ENCODE measurements around the gene CNOT11.
"Not testable (repeated sequence)": the region's sequence is repeated elsewhere in the genome, so short reads cannot be mapped to it uniquely, and the experiment has no call there.

Gene CNOT11

DNA sequence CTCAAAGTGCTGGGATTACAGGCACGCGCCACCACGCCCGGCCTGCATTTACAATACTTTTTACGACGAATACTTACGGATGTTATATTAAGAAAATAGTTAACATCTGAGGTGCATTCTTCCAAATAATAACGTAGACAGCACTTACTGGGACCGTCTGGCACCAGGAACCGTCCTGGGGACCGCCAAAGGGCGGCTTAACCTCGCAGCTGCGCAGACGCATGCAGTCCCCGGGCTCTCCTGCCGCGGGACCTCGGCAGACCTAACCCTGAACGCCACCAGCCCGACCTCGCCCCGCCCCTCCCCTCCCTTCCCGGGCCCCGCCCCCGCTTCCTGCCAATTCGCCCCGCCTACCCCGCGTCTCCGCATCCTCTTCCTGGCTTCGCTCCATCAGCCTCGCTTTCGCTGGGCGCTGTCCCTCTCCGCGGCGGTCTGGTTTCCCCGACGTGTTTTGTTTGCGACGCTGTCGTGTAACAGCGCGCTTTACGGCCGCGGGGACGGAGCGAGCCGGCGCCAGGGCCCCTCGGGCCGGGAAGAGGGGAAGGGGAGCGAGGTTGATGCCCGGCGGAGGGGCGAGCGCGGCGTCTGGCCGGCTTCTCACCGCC lies at the start of gene CNOT11:
Gene CNOT11, plus strand, starts transcription at position 479 of the 605 bp plus-strand sequence. Its CDS starts 79 bp downstream, at position 558.
- in situ Hi-C loops (cut with MboI; ENCODE audit: low sequenced_read_pairs), result no loop called here

DNA sequence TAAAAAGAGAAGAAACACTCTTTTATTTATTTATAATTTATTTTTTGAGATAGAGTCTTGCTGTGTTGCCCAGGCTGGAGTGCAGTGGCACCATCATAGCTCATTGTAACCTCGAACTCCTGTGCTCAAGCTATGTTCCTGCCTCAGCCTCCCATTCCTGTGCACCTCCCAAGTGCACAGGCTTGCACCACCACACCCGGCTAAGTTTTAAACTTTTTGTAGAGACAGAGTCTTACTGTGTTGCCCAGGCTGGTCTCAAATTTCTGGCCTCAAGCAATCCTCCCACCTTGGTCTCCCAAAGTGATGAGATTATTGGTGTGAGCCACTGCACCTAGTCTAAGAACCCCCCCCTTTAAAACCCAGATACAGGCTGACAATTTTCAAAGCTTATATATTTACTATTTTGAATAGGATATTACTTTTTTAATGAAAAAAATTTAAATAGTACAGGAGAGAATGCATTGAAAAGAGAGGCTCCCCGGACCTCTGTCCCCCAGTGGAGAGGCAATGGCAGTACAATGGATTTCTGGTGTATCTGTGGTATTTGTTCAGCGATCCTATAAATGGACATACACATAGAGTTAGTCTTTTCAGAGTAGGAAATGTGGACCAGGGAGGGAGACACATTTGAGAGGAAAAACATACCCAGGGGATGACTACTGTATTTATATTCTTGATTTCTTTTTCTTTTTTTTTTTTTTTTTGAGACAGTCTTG lies 48.1 kb upstream of the CNOT11 start:
- in situ Hi-C loops (cut with MboI; ENCODE audit: low sequenced_read_pairs), result loop anchor here (25.0 kb wide), 1 partner anchor 167 kb away; no protein-coding TSS in a partner anchor

DNA sequence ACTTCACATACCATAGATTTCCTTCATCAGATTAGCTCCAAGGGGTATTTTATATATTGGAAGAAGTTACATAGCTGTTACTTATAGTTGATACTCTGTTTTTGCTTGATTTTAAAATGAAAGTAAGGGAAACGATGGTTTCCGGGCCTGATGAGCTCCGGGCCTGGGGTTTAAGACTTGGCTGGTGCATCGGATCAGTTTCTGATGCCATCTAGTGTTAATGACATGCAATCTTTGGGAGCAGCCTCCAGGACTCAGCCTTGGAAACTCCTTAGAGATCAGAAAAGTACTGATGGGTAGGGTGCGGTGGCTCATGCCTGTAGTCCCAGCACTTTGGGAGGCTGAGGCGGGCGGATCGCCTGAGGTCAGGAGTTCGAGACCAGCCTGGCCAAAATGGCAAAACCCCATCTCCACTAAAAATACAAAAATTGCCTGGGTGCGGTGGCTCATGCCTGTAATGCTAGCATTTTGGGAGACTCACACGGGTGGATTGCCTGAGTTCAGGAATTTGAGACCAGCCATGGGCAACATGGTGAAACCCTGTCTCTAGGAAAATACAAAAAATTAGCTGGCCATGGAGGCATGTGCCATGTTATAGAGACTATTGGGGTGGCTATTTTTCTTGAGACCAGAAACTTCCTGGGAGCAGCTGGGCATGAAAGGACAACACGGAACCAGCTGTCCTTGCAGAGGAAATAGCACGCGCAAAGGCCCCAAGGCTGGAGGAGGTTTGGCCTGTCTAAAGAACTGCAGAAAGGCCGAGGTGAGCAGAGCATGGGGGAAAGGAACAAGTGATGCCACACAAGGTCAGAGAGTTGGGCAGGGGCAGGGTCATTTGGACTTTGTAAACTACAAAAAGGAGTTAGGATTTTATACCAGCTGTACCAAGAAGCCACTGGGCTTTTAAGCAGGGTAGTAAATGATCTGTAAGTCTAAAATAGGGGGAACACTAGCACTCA lies 46.9 kb upstream of the CNOT11 start:
- in situ Hi-C loops (cut with MboI; ENCODE audit: low sequenced_read_pairs), result loop anchor here (25.0 kb wide), 1 partner anchor 168 kb away; no protein-coding TSS in a partner anchor

DNA sequence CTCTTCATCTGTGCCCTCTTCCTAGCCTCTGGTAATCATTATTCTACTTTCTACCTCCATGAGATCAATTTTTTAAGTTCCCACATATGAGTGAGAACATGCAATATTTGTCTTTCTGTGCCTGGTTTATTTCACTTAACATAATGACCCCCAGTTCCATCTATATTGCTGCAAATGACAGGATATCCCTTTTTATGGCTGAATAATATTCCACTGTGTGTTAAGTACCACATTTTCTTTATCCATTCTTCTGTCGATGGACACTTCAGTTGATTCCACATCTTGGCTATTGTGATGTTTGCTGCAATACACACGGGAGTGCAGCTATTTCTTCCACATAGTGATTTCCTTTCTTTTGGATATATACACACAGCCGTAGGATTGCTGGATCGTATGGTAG lies 43.9 kb upstream of the CNOT11 start:
- in situ Hi-C loops (cut with MboI; ENCODE audit: low sequenced_read_pairs), result loop anchor here (25.0 kb wide), 1 partner anchor 172 kb away; no protein-coding TSS in a partner anchor

DNA sequence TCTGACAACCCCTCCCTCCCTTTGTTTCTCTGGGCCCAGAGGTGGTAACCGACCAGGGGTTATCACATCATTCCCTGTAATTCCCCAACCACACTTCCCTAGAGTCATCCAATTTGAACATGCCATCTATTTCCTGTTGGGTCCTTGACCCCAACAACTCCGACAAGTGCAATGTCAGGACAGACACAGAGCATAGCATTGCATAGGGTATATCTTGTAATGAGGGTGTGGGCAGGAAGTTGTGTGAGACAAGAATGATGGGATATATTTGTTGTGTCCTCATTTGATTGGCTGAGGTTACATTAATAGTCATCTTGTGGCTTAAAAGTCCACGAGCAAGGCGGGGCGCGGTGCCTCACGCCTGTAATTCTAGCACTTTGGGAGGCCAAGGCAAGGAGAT lies 33.4 kb upstream of the CNOT11 start:
- in situ Hi-C loops (cut with MboI; ENCODE audit: low sequenced_read_pairs), result loop anchor here (25.0 kb wide), 1 partner anchor 182 kb away; no protein-coding TSS in a partner anchor

DNA sequence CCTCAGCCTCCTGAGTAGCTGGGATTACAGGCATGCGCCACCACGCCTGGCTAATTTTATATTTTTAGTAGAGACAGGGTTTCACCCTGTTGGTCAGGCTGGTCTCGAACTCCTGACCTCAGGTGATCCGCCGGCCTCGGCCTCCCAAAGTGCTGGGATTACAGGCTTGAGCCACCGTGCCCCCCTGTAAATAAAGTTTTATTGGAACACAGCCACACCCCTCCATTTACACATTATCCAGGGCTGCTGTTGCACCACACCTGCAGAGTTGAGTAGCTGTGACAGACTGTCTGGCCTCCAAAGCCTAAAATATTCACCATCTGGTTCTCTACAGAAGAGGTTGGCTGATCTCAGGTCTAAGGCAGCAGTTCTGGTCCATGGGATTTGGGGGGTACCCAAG lies 32.6 kb upstream of the CNOT11 start:
- in situ Hi-C loops (cut with MboI; ENCODE audit: low sequenced_read_pairs), result loop anchor here (25.0 kb wide), 1 partner anchor 183 kb away; no protein-coding TSS in a partner anchor

DNA sequence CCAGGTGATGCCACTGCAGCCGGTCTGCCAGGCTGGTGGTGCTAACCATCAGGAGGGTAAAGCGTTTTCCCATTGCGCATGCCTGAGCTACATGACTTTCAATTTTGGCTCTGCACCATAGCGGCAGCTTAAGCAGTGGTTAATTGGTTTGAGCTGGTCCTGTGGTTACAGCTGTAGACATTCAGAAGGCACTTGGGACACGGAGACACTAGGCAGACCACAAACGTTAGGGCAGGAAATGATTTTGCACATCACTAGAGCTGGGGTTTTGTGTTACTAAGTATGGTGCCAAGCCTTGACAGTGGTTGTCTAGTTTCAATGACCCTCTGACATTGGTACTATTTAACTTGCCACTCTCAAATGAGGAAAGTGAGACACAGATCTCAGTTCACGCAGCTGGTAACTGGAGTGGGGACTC lies 28.9 kb upstream of the CNOT11 start:
- in situ Hi-C loops (cut with MboI; ENCODE audit: low sequenced_read_pairs), result loop anchor here (25.0 kb wide), 1 partner anchor 187 kb away; no protein-coding TSS in a partner anchor

DNA sequence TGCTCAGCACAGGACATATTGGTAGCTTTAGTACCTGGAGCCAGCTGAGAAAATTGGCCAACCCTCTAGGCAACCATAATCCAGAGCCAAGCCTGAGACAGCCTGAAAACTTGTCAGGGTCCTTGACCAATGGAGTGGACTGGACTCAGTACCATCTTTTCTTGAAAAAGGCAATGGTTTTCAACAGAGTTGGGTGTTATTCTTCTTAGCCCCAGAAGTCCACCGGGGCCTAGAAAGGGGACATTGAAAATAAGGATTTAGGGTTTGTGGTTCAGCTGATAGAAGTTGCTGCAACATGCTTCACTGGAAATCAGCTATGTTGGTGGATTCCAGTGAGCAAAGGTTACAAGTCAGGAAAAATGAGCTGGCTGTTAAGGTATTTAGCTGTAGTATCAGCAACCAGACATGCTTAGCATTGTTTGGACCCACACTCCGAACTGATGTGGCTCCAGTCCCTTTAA lies 22.1 kb upstream of the CNOT11 start:
- in situ Hi-C loops (cut with MboI; ENCODE audit: low sequenced_read_pairs), result no loop called here

DNA sequence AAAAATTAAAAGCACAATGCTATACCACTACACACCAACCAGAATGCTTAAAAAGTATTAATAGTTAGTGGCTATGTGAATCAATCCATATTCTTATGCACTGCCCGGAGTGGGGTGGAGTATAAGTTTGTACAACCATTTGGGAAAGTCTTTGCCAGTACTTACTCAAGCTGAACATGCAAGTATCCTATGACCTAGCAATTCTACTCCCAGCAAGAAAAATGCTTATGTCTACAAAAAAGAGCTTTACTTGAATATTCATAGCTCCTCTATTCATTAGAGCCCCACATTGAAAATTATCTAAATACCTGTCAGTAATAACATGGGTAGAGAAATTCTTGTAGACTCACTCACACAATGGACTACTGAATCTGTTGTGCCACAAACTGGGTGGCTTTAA lies 21.4 kb upstream of the CNOT11 start:
- in situ Hi-C loops (cut with MboI; ENCODE audit: low sequenced_read_pairs), result no loop called here

DNA sequence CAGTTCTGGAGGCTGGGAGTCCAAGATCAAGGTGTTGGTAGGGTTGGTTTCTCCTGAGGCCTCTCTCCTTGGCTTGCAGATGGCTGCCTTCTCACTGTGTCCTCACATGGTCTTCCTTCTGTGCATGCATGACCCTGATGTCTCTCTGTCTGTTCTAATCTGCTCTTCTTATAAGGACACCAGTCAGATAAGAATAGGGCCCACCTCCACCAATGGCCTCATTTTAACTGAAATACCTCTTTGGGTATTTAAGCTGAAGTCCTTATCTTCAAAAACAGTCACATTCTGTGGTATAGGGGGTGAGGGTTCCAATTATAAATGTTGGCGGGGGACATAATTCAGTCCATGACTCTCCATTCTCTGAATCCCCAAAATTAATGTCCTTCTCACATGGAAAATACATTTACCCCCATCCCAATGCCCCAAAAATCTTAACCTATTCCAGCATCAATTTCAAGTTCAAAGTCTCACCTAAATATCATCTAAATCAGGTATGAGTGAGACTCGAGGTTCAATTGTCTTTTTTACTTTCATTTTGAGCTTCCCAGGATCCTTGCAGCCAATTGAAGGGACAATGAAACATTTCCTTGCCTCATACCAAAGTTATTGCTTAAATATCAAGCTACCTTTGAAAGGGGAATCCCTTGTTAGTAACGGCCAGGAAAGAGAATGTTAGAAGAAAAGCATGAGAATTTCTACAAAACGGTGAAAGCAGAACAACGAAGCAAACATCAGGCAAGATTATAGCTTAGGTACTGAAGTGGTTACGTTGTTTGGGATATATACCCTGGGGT lies 20.6 kb upstream of the CNOT11 start:
- in situ Hi-C loops (cut with MboI; ENCODE audit: low sequenced_read_pairs), result no loop called here

DNA sequence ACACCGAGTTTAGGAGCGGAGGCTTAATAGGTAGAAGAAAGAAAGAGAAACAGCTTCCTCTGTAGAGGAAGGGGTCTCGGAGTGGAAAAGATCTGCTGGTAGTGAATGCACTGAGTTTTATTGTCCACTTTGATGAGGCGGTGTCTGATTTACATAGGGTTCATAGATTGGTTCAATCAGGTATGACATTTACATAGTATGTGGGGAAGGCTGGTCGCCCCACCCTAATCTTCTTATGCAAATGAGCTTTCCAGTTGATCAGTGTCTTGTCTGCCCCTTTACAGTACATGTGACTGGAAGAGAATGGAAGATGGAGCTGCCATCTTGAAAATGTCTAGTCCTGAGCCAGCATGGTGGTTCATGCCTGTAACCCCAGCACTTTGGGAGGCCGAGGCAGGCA lies 19.9 kb upstream of the CNOT11 start:
- in situ Hi-C loops (cut with MboI; ENCODE audit: low sequenced_read_pairs), result no loop called here

DNA sequence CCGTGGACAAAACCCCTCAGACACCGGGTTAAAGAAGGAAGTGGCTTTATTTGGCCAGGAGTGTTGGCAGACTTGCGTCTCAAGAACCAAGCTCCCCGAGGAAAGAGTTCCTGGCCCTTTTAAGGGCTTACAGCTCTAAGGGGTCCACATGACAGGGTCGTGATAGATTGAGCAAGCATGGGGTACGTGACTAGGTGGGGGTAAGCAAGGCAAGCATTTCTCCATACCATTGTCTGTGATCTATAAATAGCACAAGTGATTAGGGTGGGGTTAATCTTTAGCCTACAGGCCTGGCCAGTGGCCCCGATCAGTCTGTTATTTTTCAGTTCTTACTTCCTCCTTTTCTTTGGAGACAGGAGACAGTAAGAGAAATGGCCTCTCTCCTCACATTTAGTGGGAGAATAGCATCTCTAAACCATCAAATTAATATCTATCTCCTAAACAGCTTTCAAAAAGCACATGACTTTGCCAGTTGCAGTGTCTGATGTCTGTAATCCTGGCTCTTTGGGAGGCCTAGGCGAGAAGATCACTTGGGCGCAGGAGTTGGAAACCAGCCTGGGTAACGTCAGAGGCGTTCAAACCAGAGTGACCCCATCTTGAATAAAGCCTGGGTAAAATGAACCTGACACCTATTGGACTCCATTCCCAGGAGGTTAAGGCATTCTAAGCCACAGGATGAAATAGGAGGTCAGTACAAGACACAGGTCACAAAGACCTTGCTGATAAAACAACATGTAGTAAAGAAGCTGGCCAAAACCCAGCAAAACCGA lies 18.3 kb upstream of the CNOT11 start:
- in situ Hi-C loops (cut with MboI; ENCODE audit: low sequenced_read_pairs), result no loop called here

DNA sequence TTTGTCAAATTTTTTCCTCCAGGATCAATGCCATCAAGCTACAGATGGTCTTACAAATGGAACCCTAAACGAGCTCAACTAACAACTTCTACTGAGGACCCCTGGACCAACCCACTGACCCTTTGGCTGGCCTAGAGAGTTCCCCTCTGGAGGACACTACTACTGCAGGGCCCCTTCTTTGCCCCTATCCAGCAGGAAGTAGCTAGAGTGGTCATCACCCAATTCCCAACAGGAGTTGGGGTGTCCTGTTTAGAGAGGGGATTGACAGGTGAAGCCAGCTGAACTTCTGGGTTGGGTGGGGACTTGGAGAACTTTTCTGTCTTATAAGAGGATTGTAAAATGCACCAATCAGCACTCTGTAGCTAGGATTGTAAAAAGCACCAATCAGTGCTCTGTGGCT lies 16.7 kb upstream of the CNOT11 start:
- in situ Hi-C loops (cut with MboI; ENCODE audit: low sequenced_read_pairs), result not testable (repeated sequence)

DNA sequence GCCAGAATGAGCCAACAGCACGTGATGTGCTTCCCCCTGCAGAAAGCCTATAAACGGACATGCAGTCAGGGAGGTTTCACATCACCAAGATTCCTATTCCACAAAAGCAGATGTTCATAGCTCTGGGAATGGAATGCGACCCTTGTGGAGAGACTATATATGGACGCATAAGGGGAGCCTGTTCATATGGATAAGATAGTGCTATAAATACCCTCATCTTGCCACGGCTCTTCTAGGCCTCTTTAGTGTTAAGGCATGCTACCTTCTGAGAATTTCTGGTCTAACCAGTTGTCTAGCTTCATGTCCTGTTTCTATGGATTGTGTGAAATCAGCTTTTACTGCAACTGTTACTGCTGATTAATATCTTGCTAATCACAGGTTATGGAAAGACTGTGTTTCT lies 14.7 kb upstream of the CNOT11 start:
- in situ Hi-C loops (cut with MboI; ENCODE audit: low sequenced_read_pairs), result not testable (repeated sequence)

DNA sequence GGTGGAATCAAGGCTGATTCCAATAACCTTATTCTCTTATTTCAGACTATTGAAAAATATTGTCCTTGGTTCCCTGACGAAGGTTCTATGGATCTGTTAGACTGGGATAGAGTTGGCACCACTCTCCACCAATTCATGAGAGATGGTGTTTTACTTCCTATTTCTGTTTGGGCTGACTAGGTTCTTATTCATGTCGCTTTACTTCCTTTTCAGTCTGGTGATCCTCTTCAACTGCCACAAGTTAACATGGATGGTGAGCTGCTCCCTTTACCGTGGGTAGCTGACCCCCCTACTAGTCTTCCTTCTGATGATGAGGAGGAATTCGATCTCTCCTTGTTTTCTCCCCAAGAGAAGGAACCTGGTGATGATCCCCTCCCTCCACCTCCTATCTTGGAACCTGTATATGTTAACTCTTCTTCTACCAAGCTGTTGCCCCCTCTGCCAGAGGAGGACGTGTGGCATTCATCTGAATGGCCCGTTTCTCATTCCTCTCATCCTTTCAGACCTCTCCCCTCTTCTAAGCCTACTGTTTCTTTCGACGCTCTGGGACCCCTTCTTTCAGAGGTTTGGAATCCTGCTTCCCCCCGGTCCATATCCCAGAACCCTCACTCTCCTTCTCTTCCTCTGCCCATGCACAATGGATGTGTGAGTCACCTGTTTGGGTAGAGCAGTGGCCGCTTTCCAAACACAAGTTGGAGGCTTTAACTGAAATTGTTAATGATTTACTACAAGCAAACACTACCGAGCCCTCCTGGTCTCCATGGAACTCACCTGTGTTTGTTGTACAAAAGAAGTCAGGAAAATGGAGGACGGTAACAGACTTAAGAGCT lies 13.5 kb upstream of the CNOT11 start:
- in situ Hi-C loops (cut with MboI; ENCODE audit: low sequenced_read_pairs), result no loop called here

DNA sequence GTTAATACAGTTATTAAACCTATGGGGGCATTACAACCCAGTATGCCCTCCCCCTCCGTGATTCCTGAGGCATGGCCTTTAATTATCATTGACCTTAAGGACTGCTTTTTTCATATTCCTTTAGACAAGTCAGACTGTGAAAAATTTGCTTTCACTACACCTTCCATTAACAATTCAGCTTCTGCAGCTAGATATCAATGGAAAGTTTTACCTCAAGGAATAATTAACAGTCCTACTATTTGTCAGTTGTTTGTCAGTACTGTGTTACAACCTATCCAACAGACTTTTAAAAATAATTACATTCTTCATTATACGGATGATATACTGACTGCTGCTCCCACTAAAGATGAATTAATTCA lies 12.9 kb upstream of the CNOT11 start:
- in situ Hi-C loops (cut with MboI; ENCODE audit: low sequenced_read_pairs), result not testable (repeated sequence)

DNA sequence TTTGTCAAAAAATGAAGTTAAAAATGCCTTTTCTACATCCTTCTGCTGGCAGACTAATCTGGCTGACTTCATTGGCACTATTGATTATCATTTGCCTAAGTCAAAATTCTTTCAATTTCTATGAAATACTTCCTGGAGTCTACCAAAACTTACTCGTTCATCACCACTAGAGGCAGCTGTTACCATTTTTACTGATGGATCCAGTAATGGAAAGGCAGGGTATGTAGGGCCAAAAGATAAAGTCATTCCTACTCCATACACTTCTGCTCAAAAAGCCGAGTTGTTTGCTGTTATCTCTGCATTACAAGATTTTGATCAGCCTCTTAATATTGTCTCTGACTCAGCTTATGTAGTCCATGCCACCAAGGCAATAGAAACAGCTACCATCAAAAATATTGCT lies 12.0 kb upstream of the CNOT11 start:
- in situ Hi-C loops (cut with MboI; ENCODE audit: low sequenced_read_pairs), result not testable (repeated sequence)

DNA sequence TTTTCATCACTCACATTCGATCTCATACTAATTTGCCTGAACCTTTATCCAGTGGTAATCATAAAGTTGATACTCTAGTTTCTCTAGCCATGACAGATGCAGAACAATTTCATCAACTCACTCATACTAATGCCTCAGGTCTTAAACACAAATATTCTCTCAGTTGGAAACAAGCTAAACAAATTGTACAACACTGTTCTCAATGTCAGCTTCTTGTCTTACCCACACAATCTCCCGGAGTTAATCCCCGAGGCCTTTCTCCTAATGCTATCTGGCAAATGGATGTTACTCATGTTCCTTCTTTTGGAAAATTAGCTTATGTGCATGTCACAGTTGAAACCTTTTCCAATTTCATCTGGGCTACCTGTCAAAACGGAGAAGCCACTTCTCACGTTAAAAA lies 11.5 kb upstream of the CNOT11 start:
- in situ Hi-C loops (cut with MboI; ENCODE audit: low sequenced_read_pairs), result no loop called here

DNA sequence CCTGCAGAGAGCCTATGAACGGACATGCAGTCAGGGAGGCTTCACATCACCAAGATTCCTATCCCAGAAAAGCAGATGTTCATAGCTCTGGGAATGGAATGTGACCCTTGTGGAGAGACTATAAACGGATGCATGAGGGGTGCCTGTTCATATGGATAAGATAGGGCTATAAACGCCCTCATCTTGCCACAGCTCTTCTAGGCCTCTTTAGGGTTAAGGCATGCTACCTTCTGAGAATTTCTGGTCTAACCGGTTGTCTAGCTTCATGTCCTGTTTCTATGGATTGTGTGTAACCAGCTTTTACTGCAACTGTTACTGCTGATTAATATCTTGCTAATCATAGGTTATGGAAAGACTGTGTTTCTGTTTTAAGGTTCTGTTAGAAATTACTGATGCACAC lies 8.3 kb upstream of the CNOT11 start:
- in situ Hi-C loops (cut with MboI; ENCODE audit: low sequenced_read_pairs), result not testable (repeated sequence)

All from hTERT RPE-1 (cell line).